PFSK-1 (cell line): ENCODE results near the gene DDX24.

Source experiments
- POLR2AphosphoS5 ChIP-seq: IDR thresholded peaks from 2 replicates; pipeline ENCODE4 v1.6.1; 2012; ENCODE audit warnings: low read depth, mild to moderate bottlenecking, control low read depth, low read length, moderate library complexity
- REST ChIP-seq, 2 experiments: IDR thresholded peaks; 2 replicates each; pipeline versions ENCODE4 v1.6.1 to v1.8.0; 2011 to 2012; ENCODE audit warnings: low read depth in 2 of 2, low read length in 2 of 2, control low read depth in 1 of 2, inconsistent platforms in 1 of 2, mild to moderate bottlenecking in 1 of 2, moderate library complexity in 1 of 2; ENCODE audit not compliant: insufficient read depth in 1 of 2
- SIN3A ChIP-seq: IDR thresholded peaks from 2 replicates; pipeline ENCODE4 v1.6.1; 2012; ENCODE audit warnings: mild to moderate bottlenecking, low read length, moderate library complexity, borderline replicate concordance; ENCODE audit not compliant: insufficient read depth
- TAF1 ChIP-seq: IDR thresholded peaks from 2 replicates; pipeline ENCODE4 v1.6.1; 2012; ENCODE audit warnings: low read length, control low read depth, borderline replicate concordance; ENCODE audit not compliant: insufficient read depth

DNA sequence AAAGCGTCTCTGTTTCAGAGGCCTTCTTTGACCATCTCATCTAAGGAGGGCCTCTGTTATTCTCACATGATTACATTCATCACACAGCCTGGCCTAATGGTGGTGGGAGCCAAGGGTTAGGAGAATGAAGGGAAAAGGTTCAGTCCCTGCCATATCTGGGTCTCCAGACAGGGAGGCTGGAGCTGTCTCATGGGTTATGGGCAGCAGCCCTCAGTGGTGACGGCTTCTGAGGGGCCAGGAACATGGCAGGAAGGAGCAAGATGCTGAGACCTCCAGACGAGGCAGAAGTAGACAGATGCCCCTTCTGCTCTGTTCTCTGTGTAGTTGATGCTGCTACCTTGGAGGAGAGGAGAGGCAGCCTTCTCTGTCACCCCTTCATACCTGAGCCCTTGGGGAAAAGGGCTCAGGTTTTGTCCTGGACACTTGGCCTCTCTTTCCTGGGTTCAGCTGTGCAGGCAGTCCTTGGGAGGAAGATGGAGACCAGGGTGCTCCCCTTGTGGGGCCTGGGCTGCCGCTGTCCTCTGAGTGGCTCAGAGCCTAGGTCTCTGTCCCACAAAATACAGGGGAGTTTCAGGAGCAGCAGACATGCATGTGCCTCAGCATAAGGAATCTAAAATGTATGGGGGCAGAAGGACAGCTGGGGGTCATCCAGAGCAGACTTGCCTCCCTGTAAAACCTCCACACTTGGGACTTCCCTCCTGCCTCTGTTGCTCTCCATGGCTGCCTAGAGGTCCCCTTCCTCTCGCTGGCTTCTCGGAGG is 44.8 kb upstream of the DDX24 start:
- TF ChIP-seq REST (IDR thresholded peaks at IDR 0.05; ENCODE audit: insufficient read depth in 1 of 2, low read depth in 2 of 2, low read length in 2 of 2) (no peak), TAF1 (no peak), POLR2AphosphoS5 (no peak), SIN3A (no peak)
